ENCODE data around the gene PLD1. TPM values are rescaled to one million over a fixed set of nuclear protein-coding genes. Genes with fewer than 3 reads are reported as not detected.

The PLD1 gene
- total RNA-seq, 1 donor from 2014 or later, result not detected

DNA sequence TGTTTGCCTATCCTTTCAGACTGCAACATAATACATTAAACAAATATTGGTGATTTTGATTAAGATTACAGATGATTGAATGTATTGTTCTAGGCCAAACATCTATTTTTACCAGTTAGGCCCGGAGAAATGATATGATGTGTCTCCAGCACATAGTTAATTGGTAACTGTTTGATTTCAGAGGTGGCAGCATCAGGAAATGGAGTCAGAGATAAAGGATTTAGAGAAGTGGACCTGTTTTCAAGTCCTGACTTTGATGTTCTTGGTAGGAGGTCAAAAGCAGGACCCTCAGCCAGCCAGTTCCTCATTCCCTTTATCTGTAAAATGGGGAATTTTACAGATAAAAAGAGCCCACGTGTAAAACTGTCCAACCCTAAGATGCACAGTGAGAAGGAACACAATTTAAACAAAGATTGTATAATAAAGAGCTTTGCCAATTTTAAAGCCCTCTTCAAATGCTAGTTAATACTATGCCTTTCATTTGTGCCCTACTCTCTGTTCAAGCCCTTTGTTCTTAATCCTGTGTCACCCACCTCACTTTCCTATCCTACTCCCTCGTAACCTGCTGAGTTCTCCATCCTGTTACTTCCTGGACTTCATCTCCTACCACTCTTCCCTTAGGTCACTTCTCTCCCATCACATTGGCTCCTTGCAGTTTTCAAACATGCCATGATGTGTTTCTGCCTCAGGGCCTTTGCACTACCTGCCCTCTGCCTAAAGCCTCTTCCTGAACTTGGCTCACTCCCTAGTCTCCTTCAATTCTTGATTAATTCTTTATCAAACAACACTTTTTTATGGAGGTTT, 35.4 kb upstream of the PLD1 start:
- Mint-ChIP-seq H3K27ac (no peak overlapping the region), H3K27me3 (no peaks in the 10 kb centered on the region), H3K36me3 (ENCODE audit: low read depth) (no peaks in the 10 kb centered on the region), H3K4me1 (no peaks in the 10 kb centered on the region), H3K4me3 (no peak overlapping the region), H3K9me3 (no peaks in the 10 kb centered on the region)
- POLR2A ChIA-PET, result no interaction called here
- TF ChIP-seq, protein P1, sequence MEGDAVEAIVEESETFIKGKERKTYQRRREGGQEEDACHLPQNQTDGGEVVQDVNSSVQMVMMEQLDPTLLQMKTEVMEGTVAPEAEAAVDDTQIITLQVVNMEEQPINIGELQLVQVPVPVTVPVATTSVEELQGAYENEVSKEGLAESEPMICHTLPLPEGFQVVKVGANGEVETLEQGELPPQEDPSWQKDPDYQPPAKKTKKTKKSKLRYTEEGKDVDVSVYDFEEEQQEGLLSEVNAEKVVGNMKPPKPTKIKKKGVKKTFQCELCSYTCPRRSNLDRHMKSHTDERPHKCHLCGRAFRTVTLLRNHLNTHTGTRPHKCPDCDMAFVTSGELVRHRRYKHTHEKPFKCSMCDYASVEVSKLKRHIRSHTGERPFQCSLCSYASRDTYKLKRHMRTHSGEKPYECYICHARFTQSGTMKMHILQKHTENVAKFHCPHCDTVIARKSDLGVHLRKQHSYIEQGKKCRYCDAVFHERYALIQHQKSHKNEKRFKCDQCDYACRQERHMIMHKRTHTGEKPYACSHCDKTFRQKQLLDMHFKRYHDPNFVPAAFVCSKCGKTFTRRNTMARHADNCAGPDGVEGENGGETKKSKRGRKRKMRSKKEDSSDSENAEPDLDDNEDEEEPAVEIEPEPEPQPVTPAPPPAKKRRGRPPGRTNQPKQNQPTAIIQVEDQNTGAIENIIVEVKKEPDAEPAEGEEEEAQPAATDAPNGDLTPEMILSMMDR (IDR thresholded peaks at IDR 0.05), result no peak
- intact Hi-C loops (cut with micrococcal nuclease), result loop anchor here (10.0 kb wide), 1 partner anchor 489 kb away; no protein-coding TSS in a partner anchor
- ATAC-seq (ENCODE audit: low read depth) (no peak), DNase-seq (no peak)
- CTCF ChIA-PET, result no interaction called here

DNA sequence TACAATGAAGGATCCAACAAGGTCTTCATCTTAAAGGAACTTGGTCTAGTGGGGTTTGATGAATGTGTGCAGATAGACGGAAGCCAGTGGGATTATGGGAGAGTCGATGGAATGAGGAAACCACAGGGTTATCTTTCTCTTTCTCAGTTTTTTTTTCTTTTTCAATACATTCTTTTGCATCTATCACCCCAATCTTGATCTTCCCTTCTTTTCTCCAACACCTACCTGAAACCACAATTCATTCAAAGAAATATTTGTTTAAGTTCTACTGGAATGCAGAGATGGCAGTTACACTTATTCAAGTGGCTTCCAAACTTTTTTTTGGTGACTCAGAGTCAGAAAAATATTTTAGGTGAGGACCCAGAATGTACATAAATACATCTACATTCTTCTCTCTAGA, 34.6 kb upstream of the PLD1 start:
- Mint-ChIP-seq H3K9me3 (no peaks in the 10 kb centered on the region), H3K27me3 (no peaks in the 10 kb centered on the region), H3K27ac (no peak overlapping the region), H3K4me1 (no peaks in the 10 kb centered on the region), H3K4me3 (no peak overlapping the region), H3K36me3 (ENCODE audit: low read depth) (no peaks in the 10 kb centered on the region)
- CTCF ChIA-PET, result no interaction called here
- no peak for ATAC-seq (ENCODE audit: low read depth)
- POLR2A ChIA-PET, result no interaction called here
- no peak for DNase-seq
- TF ChIP-seq, protein P1 (IDR thresholded peaks at IDR 0.05), result no peak
- intact Hi-C loops (cut with micrococcal nuclease), result loop anchor here (10.0 kb wide), 1 partner anchor 490 kb away; no protein-coding TSS in a partner anchor

DNA sequence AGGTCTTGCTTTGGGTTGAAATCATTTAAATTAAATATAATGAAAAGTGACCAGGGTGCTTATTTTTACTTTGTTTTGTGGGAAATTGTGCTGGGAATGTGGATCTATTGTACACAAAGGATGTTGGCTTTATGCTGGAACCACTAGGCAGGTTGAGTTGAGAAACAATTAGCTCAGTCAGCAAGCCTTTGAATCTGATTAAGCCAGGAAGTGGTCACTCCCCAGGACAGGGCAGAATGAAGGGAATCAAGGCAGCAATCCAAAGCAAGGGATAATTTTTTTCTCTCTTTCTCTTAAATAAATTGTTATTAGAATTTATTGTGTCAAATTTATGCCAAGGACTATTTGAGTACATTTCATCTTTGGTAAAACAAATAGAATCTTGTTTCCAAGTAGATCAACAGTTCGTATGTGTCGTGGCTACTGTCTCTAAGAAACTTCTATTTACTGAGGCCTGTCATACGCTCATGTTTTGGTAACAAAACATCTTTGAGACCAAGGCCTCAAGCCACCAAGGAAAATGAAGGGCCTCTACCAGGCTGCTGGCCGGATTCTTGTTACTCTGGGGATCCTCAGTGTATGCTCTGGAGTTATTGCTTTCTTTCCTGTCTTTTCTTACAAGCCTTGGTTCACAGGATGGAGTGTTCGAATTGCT, 32.7 kb upstream of the PLD1 start, which contains the start of gene TMEM212:
Gene TMEM212, plus strand, starts transcription at position 486 of the 655 bp plus-strand sequence. Its CDS starts 35 bp downstream, at position 521.
- TF ChIP-seq, protein P1 (IDR thresholded peaks at IDR 0.05), result no peak
- no peak for DNase-seq
- Mint-ChIP-seq H3K9me3 (no peaks in the 10 kb centered on the region), H3K36me3 (ENCODE audit: low read depth) (no peaks in the 10 kb centered on the region), H3K4me1 (no peaks in the 10 kb centered on the region), H3K27me3 (peaks cover 4% of the 10 kb centered on the region), H3K4me3 (no peak within 1 kb of the TSS), H3K27ac (no peak within 1 kb of the TSS)
- ATAC-seq (ENCODE audit: low read depth), result no peak
- ChIA-PET CTCF (no interaction called here), POLR2A (no interaction called here)
- intact Hi-C loops (cut with micrococcal nuclease), result loop anchor here (10.0 kb wide), 1 partner anchor 492 kb away; no protein-coding TSS in a partner anchor

DNA sequence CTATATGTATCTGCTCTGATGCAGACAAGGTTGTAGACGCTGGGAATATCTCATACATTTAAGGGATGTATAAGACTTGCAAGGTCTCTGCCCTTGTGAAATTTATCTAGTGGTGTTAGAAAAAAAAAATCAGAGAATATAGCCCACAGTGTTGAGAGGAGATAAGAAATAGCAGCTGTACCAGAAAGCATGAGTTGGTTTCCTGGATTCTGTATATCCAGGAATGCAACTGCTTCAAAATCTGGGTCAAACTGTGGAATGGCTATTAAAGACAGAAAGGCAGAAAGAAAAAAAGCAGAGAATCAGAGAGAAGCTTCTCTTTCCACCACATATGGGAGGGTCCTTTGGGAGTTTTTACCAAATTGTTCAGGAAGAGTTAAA, 31.3 kb upstream of the PLD1 start:
- TF ChIP-seq, protein P1 (IDR thresholded peaks at IDR 0.05), result no peak
- H3K27me3 Mint-ChIP-seq, result peaks cover 4% of the 10 kb centered on the region
- ATAC-seq (ENCODE audit: low read depth), result no peak
- H3K36me3 Mint-ChIP-seq (ENCODE audit: low read depth), result no peaks in the 10 kb centered on the region
- DNase-seq, result no peak
- no peak overlapping the region for H3K4me3 Mint-ChIP-seq
- intact Hi-C loops (cut with micrococcal nuclease), result loop anchor here (10.0 kb wide), 1 partner anchor 493 kb away; no protein-coding TSS in a partner anchor
- ChIA-PET POLR2A (no interaction called here), CTCF (no interaction called here)
- no peaks in the 10 kb centered on the region for H3K4me1 Mint-ChIP-seq
- no peak overlapping the region for H3K27ac Mint-ChIP-seq
- H3K9me3 Mint-ChIP-seq, result no peaks in the 10 kb centered on the region

Data from activated B cell treated with CpG ODN at 0.5 μM for 24 hours (primary cell).